SKM-1 treated with dmso at 0.1 percent for 144 hours (cell line): ENCODE measurements around the gene LATS2.

ENCODE experiments used
- DNase-seq: peaks from one replicate; lab custom pipeline; 2025; ENCODE audit not compliant: unreplicated experiment; lab: John Stamatoyannopoulos, UW

The LATS2 gene

GRCh38 chr13:21048901-21049698, 12.3 kb downstream of the LATS2 start:
- DNase-seq: no peak

GRCh38 chr13:21047591-21048282, 13.6 kb downstream of the LATS2 start:
- DNase-seq: no peak

GRCh38 chr13:21047087-21047486, 14.3 kb downstream of the LATS2 start:
- no peak for DNase-seq

- no peak for DNase-seq
Observed at GRCh38 chr13:21046203-21046602, 15.2 kb downstream of the LATS2 start.

GRCh38 chr13:21045100-21045499, 16.3 kb downstream of the LATS2 start:
- no peak for DNase-seq

GRCh38 chr13:21043898-21044297, 17.5 kb downstream of the LATS2 start:
- no peak for DNase-seq

- no peak for DNase-seq
Observed at GRCh38 chr13:21040120-21040826, 21.1 kb downstream of the LATS2 start.

- peak; percentile 39 for DNase-seq
Observed at GRCh38 chr13:21039097-21039800, 22.1 kb downstream of the LATS2 start.

- DNase-seq: no peak
Observed at GRCh38 chr13:21037656-21038055, 23.7 kb downstream of the LATS2 start.

GRCh38 chr13:21035498-21035897, 25.9 kb downstream of the LATS2 start:
- no peak for DNase-seq

GRCh38 chr13:21034603-21035191, 26.7 kb downstream of the LATS2 start:
- no peak for DNase-seq

GRCh38 chr13:21033856-21034602, 27.4 kb downstream of the LATS2 start:
- DNase-seq: no peak

GRCh38 chr13:21033212-21033840, 28.1 kb downstream of the LATS2 start:
- no peak for DNase-seq

- DNase-seq: no peak
Observed at GRCh38 chr13:21032656-21033055, 28.7 kb downstream of the LATS2 start.

- no peak for DNase-seq
Observed at GRCh38 chr13:21031594-21032275, 29.7 kb downstream of the LATS2 start.

- no peak for DNase-seq
Observed at GRCh38 chr13:21025539-21025938, 35.8 kb downstream of the LATS2 start.

GRCh38 chr13:21022056-21022979, 39.1 kb downstream of the LATS2 start:
- DNase-seq: no peak

- no peak for DNase-seq
Observed at GRCh38 chr13:21020581-21020980, 40.8 kb downstream of the LATS2 start.
